Measurements from ENCODE around the gene RBM12.

DNA sequence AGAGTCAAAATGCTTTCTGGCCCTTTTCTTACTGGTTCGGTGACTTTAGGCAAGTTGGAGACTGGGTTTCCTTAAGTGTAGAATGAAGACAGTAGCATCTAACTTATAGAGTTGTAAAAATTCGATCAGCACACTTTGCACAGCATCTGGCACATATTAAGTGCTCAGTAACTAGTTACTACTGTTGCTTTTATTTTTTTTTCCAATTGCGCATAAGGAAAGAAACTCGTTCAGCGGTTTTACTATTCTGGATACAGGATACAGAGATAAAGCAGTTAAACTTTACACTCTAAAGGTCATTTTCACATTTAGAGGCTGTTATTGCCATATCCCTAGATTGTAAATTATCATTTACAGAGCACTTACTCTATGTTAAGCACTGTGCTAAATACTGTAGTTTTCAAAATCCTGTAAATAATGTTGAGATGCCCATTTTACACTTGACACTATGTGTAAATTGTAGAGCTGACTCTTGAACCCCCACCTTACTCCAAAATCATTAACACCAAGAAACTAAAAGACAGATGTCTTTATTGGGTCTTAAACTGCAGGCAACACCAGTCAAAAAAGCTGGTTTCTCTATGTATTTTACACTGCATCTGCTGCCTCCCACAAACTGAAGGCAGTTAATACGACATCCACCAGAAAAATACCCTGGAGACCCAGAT, 35.4 kb upstream of the RBM12 start:
- TF ChIP-seq POLR2A (IDR thresholded peaks at IDR 0.05) (no peak), CTCF (IDR thresholded peaks at IDR 0.05) (no peak), POLR2AphosphoS5 (IDR thresholded peaks at IDR 0.05) (no peak)

Data from transverse colon (tissue), 4 donors.